WTC11 (cell line): ENCODE measurements around the gene IL4R. TPM values are rescaled to one million over a fixed set of nuclear protein-coding genes. Genes with fewer than 3 reads are reported as not detected.

Source experiments
- ATAC-seq: fragments of 200-7000 bp; cut with Tn5 transposase; 2 replicates; pipeline ENCODE4 v1.10.0; 2021; ENCODE audit warnings: mild to moderate bottlenecking, moderate library complexity
- CTCF ChIA-PET: fragments of 300-600 bp; sonication (Branson Sonifier 250); formaldehyde crosslinking; loops from one replicate; lab custom pipeline; 2021; ENCODE audit warnings: antibody characterized with exemption; lab: Charles Lee
- POLR2A ChIA-PET: fragments of 350-600 bp; sonication (Branson Sonifier 250); formaldehyde crosslinking; loops from one replicate; lab custom pipeline; 2021; ENCODE audit warnings: antibody characterized with exemption; lab: Charles Lee
- DNase-seq: peaks from one replicate; pipeline ENCODE4 v3.0.0; 2021; ENCODE audit warnings: low spot score
- H3K27ac Mint-ChIP-seq: 2 replicates; pipeline ENCODE4 v1.8.0; 2021; ENCODE audit warnings: mixed read lengths
- H3K27me3 Mint-ChIP-seq: 2 replicates; pipeline ENCODE4 v1.8.0; 2021; ENCODE audit warnings: low read depth, mild to moderate bottlenecking, moderate library complexity, mixed read lengths
- H3K36me3 Mint-ChIP-seq: 2 replicates; pipeline ENCODE4 v1.8.0; 2021; ENCODE audit warnings: mixed read lengths
- H3K4me1 Mint-ChIP-seq: 2 replicates; pipeline ENCODE4 v1.8.0; 2022; ENCODE audit warnings: mixed read lengths
- H3K4me3 Mint-ChIP-seq: 2 replicates; pipeline ENCODE4 v1.8.0; 2021; ENCODE audit warnings: mild to moderate bottlenecking, moderate library complexity, mixed read lengths
- H3K9me3 Mint-ChIP-seq: 2 replicates; pipeline ENCODE4 v1.8.0; 2021; ENCODE audit warnings: mixed read lengths
- CBFB ChIP-seq: sonication (generic); formaldehyde crosslinking; IDR thresholded peaks from 2 replicates; pipeline ENCODE4 v1.8.1; 2022; ENCODE audit warnings: mild to moderate bottlenecking, low read depth, missing genetic modification reagents
- FOXP1 ChIP-seq: sonication (generic); formaldehyde crosslinking; IDR thresholded peaks from 2 replicates; pipeline ENCODE4 v1.8.0; 2022; ENCODE audit warnings: missing genetic modification reagents, mild to moderate bottlenecking, moderate library complexity, borderline replicate concordance
- GABPB1 ChIP-seq: sonication (generic); formaldehyde crosslinking; IDR thresholded peaks from 2 replicates; pipeline ENCODE4 v1.8.1; 2023; ENCODE audit warnings: mild to moderate bottlenecking, missing genetic modification reagents
- HMGA2 ChIP-seq: fragments of 250-450 bp; sonication (Bioruptor Pico); IDR thresholded peaks from 2 replicates; pipeline ENCODE4 v1.4.0; 2021; ENCODE audit warnings: mild to moderate bottlenecking, moderate library complexity
- JAZF1 ChIP-seq: fragments of 250-450 bp; sonication (Bioruptor Pico); IDR thresholded peaks from 2 replicates; pipeline ENCODE4 v1.9.0; 2021; ENCODE audit warnings: moderate library complexity, mild to moderate bottlenecking, inconsistent platforms
- KAT7 ChIP-seq: sonication (generic); formaldehyde crosslinking; IDR thresholded peaks from 2 replicates; pipeline ENCODE4 v1.8.1; 2023; ENCODE audit warnings: missing genetic modification reagents, mild to moderate bottlenecking, borderline replicate concordance
- MLX ChIP-seq: sonication (generic); formaldehyde crosslinking; IDR thresholded peaks from 2 replicates; pipeline ENCODE4 v1.8.1; 2023; ENCODE audit warnings: mild to moderate bottlenecking, missing genetic modification reagents, moderate library complexity
- NR2C2 ChIP-seq: sonication (generic); formaldehyde crosslinking; IDR thresholded peaks from 2 replicates; pipeline ENCODE4 v1.8.0; 2022; ENCODE audit warnings: mild to moderate bottlenecking, missing genetic modification reagents
- PRDM15 ChIP-seq: sonication (generic); formaldehyde crosslinking; IDR thresholded peaks from 2 replicates; pipeline ENCODE4 v1.8.0; 2022; ENCODE audit warnings: missing genetic modification reagents
- SP1 ChIP-seq: sonication (generic); formaldehyde crosslinking; conservative IDR thresholded peaks from 2 replicates; pipeline ENCODE4 v1.8.1; 2022; ENCODE audit warnings: missing genetic modification reagents
- USF2 ChIP-seq: sonication (generic); formaldehyde crosslinking; IDR thresholded peaks from 2 replicates; pipeline ENCODE4 v1.8.1; 2023; ENCODE audit warnings: mild to moderate bottlenecking, missing genetic modification reagents, moderate library complexity
- ZBTB21 ChIP-seq: sonication (generic); formaldehyde crosslinking; IDR thresholded peaks from 2 replicates; pipeline ENCODE4 v1.8.1; 2023; ENCODE audit warnings: mild to moderate bottlenecking, missing genetic modification reagents, borderline replicate concordance
- ZNF263 ChIP-seq: sonication (generic); formaldehyde crosslinking; IDR thresholded peaks from 2 replicates; pipeline ENCODE4 v1.8.1; 2022; ENCODE audit warnings: low read depth, mild to moderate bottlenecking, moderate library complexity, missing genetic modification reagents
- total RNA-seq: library from RNA; stranded (reverse); gene quantifications from 3 replicates; pipeline ENCODE4 v1.2.3, GENCODE V29; 2021
- TF ChIP-seq, protein P1 (sequence below): fragments of 250-450 bp; sonication (Bioruptor Pico); conservative IDR thresholded peaks from 2 replicates; pipeline ENCODE4 v1.9.0; 2021; ENCODE audit warnings: mild to moderate bottlenecking
- TF ChIP-seq, protein P2 (sequence below): sonication (generic); formaldehyde crosslinking; IDR thresholded peaks from 2 replicates; pipeline ENCODE4 v1.8.0; 2022; ENCODE audit warnings: mild to moderate bottlenecking, missing genetic modification reagents

IL4R gene
- total RNA-seq, 1 experiment from 2014 or later = 28.7 TPM

- no peaks in the 10 kb centered on the region for H3K9me3 Mint-ChIP-seq
- DNase-seq = no peak
- H3K4me3 Mint-ChIP-seq = no peak overlapping the region
- no peak overlapping the region for H3K27ac Mint-ChIP-seq
- TF ChIP-seq, protein P1, sequence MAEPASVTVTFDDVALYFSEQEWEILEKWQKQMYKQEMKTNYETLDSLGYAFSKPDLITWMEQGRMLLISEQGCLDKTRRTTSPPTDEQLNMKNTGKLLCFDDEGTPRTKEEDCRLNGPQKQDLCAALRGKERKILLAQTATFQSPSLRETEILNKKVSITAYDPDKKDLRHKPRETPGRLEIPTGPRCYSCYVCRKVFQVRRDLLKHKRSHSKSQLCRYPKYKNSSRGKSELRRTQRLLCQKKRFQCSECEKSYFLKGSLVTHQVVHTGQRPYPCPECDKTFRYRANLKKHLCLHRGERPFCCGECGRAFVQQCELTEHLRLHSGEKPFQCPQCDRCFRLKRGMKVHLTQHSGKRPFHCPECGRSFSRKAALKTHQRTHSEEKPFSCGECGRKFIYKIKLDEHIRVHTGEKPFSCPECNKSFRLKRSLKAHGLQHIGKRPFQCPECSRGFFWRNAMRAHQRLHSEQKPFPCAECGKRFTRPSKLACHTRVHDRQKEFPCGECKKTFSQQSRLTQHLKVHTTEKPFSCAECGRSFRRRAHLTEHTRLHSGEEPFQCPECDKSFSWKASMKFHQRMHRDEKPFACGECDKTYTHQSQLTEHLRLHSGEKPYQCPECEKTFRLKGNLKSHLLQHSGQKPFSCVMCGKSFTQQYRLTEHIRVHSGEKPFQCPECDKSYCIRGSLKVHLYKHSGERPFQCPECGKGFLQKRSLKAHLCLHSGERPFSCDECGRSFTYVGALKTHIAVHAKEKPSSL (CRISPR knock-in tag) = no peak
- TF ChIP-seq GABPB1 = no peak
- no peak for TF ChIP-seq SP1 (CRISPR knock-in tag)
- peak; percentile 45 for TF ChIP-seq PRDM15 (CRISPR knock-in tag)
- no peak for TF ChIP-seq KAT7 (CRISPR knock-in tag)
- no peak for TF ChIP-seq CBFB (CRISPR knock-in tag)
- CTCF ChIA-PET = interaction anchor here (0.6 to 5.4 kb wide), 27 partner anchors 9 to 257 kb away, joined by 3 to 125 read pairs (median 7); partner anchors contain the start of gene KDM8
- no peaks in the 10 kb centered on the region; the same call in 1 of the 2 replicates for H3K27me3 Mint-ChIP-seq
- H3K36me3 Mint-ChIP-seq = peaks cover 6% of the 10 kb centered on the region
- H3K4me1 Mint-ChIP-seq = peaks cover 3% of the 10 kb centered on the region; the same call in 1 of the 2 replicates
- ATAC-seq = no peak
- POLR2A ChIA-PET = interaction anchor here (1.3 kb wide), 1 partner anchor 40 kb away, joined by 3 read pairs; no protein-coding TSS in a partner anchor
These were observed 53.1 kb downstream of the IL4R start for GRCh38 chr16:27366687-27367460.

- CTCF ChIA-PET = interaction anchor here (0.6 to 5.4 kb wide), 39 partner anchors 8 to 282 kb away, joined by 3 to 125 read pairs (median 6); partner anchors contain the start of gene KDM8
- Mint-ChIP-seq H3K9me3 (no peaks in the 10 kb centered on the region), H3K4me1 (peaks cover 3% of the 10 kb centered on the region; the same call in 1 of the 2 replicates), H3K27ac (no peak overlapping the region), H3K36me3 (no peaks in the 10 kb centered on the region), H3K4me3 (peak overlapping the region; percentile 4; the same call in 1 of the 2 replicates), H3K27me3 (no peaks in the 10 kb centered on the region; the same call in 1 of the 2 replicates)
- POLR2A ChIA-PET = interaction anchor here (1.3 kb wide), 1 partner anchor 41 kb away, joined by 3 read pairs; no protein-coding TSS in a partner anchor
- ATAC-seq (peak; percentile 88), DNase-seq (peak; percentile 83)
- TF ChIP-seq USF2 (CRISPR knock-in tag) (no peak), SP1 (CRISPR knock-in tag) (0 out of 2 replicates have a peak, but pooled peaks have one; percentile 32), ZNF263 (CRISPR knock-in tag) (no peak), NR2C2 (no peak), MLX (CRISPR knock-in tag) (0 out of 2 replicates have a peak, but pooled peaks have one; percentile 48), HMGA2 (CRISPR knock-in tag) (no peak), JAZF1 (no peak), FOXP1 (no peak), PRDM15 (CRISPR knock-in tag) (no peak), ZBTB21 (CRISPR knock-in tag) (no peak)
- TF ChIP-seq, protein P2, sequence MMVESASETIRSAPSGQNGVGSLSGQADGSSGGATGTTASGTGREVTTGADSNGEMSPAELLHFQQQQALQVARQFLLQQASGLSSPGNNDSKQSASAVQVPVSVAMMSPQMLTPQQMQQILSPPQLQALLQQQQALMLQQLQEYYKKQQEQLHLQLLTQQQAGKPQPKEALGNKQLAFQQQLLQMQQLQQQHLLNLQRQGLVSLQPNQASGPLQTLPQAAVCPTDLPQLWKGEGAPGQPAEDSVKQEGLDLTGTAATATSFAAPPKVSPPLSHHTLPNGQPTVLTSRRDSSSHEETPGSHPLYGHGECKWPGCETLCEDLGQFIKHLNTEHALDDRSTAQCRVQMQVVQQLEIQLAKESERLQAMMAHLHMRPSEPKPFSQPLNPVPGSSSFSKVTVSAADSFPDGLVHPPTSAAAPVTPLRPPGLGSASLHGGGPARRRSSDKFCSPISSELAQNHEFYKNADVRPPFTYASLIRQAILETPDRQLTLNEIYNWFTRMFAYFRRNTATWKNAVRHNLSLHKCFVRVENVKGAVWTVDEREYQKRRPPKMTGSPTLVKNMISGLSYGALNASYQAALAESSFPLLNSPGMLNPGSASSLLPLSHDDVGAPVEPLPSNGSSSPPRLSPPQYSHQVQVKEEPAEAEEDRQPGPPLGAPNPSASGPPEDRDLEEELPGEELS (CRISPR knock-in tag) = no peak
These were observed 53.9 kb downstream of the IL4R start for GRCh38 chr16:27367461-27368357.
